ENCODE measurements around the gene RNF121.

RNF121 gene

GRCh38 chr11:71935338-71935925 lies 6.6 kb downstream of the RNF121 start:
- DNase-seq, result no peak

GRCh38 chr11:71936825-71937224 lies 8.0 kb downstream of the RNF121 start:
- no peak for DNase-seq

- no peak for DNase-seq
Observed at GRCh38 chr11:71937826-71938225, 9.0 kb downstream of the RNF121 start.

- DNase-seq, result no peak
Observed at GRCh38 chr11:71940561-71941219, 11.8 kb downstream of the RNF121 start.

GRCh38 chr11:71946144-71946571 lies 17.3 kb downstream of the RNF121 start:
- DNase-seq, result no peak

- DNase-seq, result no peak
Observed at GRCh38 chr11:71947498-71947897, 18.7 kb downstream of the RNF121 start.

- DNase-seq, result no peak
Observed at GRCh38 chr11:71948314-71949027, 19.6 kb downstream of the RNF121 start.

GRCh38 chr11:71949034-71949433 lies 20.2 kb downstream of the RNF121 start:
- DNase-seq, result no peak

GRCh38 chr11:71951741-71952310 lies 23.0 kb downstream of the RNF121 start:
- DNase-seq, result no peak

GRCh38 chr11:71955898-71956456 lies 27.1 kb downstream of the RNF121 start:
- DNase-seq, result no peak

GRCh38 chr11:71962428-71963038 lies 33.7 kb downstream of the RNF121 start:
- no peak for DNase-seq

- no peak for DNase-seq
Observed at GRCh38 chr11:71963468-71963867, 34.6 kb downstream of the RNF121 start.

- no peak for DNase-seq
Observed at GRCh38 chr11:71964641-71965040, 35.8 kb downstream of the RNF121 start.

- DNase-seq, result no peak
Observed at GRCh38 chr11:71971680-71972079, 42.8 kb downstream of the RNF121 start.

- no peak for DNase-seq
Observed at GRCh38 chr11:71976551-71976950, 47.7 kb downstream of the RNF121 start.

- DNase-seq, result no peak
Observed at GRCh38 chr11:71977090-71977489, 48.2 kb downstream of the RNF121 start.

GRCh38 chr11:71977743-71978418 lies 49.0 kb downstream of the RNF121 start:
- DNase-seq, result peak; percentile 46

- DNase-seq, result no peak
Observed at GRCh38 chr11:71979094-71979493, 50.2 kb downstream of the RNF121 start.

- no peak for DNase-seq
Observed at GRCh38 chr11:71979602-71980001, 50.8 kb downstream of the RNF121 start.

- DNase-seq, result no peak
Observed at GRCh38 chr11:71986131-71986530, 57.3 kb downstream of the RNF121 start.

GRCh38 chr11:71987521-71987920 lies 58.7 kb downstream of the RNF121 start:
- DNase-seq, result no peak

GRCh38 chr11:71988050-71988449 lies 59.2 kb downstream of the RNF121 start:
- no peak for DNase-seq

- DNase-seq, result no peak
Observed at GRCh38 chr11:71990701-71991100, 61.9 kb downstream of the RNF121 start.
